Stimulated activated CD8-positive, alpha-beta memory T cell treated with anti-CD3 and anti-CD28 coated beads, Interleukin-7, amount 100 ng/mL, for 24 hours (primary cell): ENCODE measurements around the gene CIPC.

ENCODE experiments used
- DNase-seq: peaks from one replicate; pipeline ENCODE4 v3.0.0-alpha.2; 2020; ENCODE audit warnings: low read depth

Gene CIPC

DNA sequence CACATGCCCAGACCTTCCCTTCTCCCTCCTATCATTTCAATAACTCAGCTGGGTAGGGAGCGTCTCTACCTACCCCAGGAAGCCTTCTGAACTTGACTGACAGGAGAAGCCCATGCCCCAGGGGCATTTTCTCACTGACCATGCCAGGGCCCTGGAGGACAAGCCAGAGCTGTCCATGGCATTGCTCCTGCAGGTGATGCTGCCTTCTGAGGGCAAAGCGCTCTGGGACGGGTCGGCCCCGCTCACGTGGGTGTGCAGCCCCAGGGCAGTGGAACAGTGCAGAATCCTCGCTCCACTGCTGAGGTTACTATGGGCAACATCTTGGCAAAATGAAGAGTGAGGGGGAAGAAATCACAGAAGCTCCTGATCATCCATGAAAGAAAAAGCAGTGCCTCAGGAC, 28.5 kb upstream of the CIPC start:
- DNase-seq = no peak

DNA sequence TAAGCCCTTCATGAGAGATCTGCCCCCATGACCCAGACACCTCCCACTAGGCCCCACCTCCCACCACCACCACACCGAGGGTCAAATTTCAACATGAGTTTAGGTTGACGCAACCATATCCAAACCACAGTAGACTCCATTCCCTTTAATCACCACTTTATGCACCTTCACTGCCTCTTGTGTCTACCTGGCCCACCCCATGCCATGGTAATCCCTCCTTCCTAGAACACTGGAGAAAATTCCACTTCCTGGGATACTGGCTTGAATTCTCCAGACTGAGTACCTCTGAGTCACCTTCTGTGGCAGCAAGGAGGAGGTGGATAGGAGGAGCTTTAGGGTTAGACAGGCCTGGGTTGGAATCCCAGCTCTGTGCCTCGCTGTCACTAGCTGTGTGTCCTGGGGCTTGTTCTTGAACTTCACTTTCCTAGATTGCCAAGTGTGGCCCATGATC, 26.1 kb upstream of the CIPC start:
- DNase-seq = no peak

DNA sequence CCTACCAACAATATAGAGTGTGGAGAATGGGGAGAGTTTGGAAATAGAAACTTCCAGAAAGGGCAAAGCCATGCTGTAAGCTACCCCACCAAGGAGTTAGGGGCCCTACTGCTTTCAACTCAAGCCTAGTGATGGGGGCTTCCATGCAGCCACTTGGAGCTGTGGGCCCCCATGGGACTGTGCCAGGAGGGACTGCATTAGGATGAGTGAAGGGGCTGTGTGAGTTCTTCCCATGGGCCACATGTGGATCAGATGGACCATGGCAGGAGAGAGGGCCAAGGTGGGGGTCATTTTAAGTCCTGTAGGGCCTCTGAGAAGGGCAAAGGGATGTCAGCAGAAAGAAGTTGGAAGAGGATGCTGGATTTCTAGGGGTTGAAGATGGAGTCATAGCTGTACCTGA, 23.1 kb upstream of the CIPC start:
- no peak for DNase-seq

DNA sequence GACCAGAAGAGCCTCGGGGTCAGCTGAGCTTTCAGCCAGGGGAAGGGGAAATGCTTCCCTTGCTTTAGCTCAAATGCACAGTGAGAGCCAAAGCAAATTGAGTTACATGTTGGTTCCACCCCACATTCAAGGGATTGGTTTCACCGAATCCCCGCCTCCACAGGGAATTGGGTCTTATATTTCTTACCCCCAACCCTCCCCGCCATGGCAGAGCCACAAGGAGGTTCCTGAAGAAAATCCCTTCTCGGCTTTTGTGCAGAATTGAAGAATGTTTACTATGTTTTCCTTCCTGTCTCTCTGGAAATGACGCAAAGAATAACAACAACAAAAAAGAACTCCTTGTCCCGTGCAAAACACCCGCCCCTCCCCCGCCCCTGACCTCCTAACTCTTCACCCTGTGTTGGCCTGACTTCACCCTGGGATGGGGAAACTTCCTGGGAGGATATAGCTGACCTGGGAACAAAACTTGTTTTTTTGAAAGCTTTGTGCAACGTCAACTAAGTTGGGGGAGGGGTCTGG, 21.9 kb upstream of the CIPC start:
- DNase-seq = no peak

DNA sequence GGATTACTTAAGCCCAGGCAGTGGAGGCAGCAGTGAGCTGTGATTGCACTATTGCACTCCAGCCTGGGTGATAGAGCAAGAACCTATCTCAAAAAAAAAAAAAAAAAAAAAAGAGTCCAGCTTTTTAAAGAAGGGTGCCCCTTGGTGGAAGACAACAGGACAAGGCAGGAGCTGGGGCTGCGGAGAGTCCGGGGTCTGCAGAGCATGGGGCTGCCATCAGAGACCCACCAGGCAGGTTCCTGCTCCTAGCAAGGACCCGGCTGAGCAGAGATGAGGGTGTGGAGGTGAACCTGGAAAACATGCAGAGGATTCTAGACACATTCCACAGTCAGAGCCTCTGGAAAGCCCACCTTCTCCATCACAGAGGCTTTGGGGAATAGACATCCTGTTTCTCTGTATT, 21.0 kb upstream of the CIPC start:
- no peak for DNase-seq

DNA sequence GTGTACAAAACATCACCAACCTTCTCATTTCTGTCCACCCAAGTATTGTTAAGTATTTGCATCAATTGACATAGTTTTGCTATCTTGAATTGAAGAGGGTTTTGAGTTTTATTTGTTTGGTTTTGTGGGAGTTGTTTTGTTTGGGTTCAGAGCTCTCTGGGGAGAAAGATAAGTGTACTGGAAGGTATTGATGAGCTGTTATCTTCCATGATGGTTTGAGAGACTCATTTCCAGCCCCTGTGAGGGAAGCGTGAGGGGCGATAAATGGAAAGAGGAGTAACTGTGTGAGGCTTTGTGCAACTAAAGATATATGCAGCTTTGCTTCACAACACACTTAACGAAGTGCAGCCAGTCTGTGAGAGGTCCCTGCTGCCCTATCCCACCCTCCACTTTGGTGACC, 15.7 kb upstream of the CIPC start:
- DNase-seq = no peak

DNA sequence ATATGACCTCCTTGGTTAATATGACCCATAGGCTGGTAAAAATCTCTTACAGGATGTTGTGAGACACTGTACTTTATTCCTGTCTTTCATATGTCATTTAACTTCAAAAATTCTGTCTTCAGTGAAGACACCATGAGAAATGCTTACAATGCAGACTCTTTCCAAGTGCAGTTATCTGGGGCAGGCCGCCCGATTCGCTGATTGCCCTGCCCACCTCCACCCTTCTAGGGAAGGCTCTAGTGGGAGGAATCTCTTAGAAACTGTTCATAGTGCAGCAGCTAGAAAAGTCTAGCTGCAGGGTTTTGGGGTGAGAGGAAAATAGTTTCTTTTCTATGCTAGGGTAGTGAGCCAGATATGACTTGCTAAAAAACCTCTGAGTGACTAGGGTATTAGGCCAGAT, 15.0 kb upstream of the CIPC start:
- DNase-seq = no peak

DNA sequence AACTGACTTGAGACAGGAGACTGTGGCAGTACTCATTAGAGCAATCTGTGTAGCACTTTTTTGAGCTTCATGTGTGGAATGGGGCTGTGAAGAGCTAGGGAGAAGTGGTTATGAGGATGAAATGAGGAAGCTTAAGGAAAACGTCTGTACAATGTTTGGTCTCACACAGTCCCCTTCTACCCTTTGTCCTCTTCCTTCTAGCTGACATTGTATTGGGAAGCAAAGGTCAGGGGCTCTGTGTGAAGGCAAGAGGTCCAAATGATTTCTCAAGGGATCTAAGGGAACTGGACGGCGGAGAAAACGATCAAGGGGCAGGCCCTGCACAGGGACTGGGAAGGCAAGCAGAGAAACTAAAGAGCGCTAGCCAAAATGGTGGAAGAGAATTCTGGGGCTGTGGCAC, 13.1 kb upstream of the CIPC start:
- DNase-seq = no peak

DNA sequence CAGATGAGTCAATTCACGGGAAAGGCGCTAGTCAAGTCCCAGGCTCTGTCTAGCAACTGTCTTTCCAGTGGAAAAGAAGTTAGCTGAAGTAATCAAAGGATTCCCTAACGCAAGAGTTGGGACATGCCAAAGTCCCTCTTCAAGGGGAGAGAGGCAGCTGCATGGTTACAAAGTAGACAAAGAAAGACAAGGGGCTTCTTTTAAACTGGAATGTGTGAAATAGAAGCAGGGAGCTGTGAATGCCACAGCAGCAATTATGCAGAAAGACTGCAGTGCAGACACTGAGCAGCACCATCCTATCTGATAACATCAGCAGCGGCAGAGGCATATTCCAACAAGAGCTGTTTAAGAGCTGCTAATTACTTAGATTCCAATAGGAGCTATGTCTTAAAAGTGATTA, 12.5 kb upstream of the CIPC start:
- no peak for DNase-seq

DNA sequence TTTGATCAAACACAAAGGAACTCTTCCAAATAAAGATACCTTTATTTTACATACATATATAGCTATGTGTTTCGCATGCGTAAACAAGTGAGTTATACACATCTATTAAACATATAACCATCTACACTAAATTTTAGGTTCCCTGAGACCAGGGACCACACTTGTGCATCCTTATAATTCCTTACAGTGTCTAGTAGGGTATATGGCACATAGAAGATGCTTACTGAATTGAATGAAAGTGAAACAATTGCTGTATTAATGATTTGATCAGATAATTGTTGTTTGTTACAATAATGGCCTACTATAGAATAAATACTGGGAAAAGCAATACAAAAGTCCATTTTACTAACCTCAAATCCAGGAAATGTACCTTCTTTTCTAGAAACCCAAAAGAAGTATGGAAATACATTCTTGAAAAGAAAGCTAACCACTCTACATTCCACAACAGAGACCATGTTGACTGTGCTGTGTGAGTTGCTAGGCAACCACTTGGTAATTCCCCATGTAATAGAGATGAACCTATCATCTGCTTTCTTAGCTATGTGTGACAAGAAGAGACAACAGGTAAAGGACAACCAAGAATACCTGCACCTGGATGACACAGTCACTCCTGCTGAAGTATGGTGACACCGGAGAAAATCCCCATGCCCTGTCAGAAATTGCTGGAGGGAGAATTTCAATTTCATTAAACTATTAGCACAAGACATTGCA, 11.9 kb upstream of the CIPC start:
- DNase-seq = no peak

DNA sequence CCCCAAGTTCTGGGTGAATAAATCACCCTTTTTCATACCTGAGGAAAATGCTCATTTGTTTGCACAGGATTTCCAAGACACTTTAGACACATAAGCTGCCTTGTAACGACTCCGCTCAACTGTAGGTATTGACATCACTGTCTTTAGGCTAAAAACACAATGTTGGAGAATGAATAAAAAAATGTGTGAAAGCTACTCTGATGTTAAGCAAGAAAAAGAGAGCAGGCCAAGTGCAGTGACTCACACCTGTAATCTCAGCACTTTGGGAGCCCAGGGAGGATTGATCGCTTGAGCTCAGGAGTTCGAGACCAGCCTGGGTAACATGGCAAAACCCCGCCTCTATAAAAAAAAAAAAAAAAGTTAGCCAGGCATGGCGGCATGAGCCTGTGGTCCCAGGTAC, 11.1 kb upstream of the CIPC start:
- no peak for DNase-seq

DNA sequence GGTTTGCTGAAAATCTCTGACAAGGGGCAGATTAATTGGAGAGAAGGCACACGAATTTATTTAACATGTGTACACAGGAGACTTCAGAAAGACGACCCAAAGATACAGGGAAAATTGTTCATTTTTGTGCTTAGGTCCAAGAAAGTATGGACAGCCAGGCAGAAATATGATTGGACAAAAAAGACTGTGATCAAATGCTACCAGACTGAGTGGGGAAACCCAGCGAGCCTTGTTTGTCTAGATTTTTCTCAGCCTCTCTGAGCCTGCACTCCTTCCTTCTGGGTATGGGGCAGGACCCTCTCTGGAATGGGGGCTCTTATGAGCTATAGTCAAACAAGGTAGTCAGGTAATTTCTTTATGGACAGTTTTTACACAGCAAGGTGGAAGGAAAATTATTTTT, 10.4 kb upstream of the CIPC start:
- DNase-seq = no peak

DNA sequence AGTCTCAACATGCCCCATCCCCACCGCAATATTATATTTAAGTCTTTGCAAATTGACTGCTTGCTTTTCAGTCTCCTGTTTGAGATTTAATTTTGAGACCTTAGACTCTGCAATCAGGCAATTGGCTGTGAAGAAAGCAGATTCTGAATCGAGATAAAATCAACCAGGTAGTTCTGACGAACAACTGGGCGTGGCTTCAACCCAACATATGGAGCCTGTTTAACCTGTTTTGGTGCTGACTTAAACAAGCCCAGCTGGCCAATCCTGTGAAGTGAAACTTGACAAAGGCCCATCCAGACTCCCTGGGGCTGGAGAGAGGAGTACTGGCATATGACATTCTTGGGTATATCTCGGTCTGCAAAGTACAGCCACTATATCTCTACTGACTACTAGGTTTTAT, 9.8 kb upstream of the CIPC start:
- DNase-seq = no peak

DNA sequence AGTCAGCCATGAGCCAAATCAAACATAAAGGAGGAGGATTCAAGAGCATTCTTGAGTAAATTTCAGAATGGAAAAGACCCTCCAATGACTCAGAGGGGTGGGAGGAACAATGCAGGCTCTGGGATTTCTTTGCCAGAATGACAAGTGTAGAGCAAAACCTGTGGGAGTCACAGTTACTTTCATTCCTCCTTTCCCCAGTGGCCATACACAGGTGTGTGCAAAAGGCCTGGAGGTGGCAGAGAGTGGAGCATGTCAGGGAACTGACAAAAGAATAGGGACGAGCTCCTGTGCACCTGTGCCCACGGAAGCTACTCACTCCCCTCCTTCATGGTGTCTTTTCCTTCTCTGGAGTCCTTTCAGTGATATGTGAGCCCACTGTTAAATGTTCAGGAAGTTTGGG, 9.4 kb upstream of the CIPC start:
- DNase-seq = no peak

DNA sequence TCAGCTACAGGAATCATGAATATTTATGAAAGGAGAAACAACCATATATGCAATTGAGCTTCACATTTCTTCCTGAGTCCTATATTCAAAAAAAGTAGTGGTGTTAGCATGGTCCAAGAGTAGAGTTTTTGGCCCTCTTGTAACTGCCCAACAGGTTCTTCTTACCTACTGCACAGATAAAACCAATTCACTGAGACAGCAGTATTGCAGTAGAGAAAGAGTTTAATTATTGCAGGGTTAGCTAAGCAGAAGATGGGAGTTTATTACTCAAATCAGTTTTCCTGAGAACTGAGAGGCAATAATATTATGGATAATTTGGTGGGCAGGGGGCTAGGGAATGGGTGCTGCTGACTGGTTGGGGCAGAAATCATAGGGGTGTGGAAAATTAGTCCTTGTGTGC, 6.5 kb upstream of the CIPC start:
- DNase-seq = no peak

DNA sequence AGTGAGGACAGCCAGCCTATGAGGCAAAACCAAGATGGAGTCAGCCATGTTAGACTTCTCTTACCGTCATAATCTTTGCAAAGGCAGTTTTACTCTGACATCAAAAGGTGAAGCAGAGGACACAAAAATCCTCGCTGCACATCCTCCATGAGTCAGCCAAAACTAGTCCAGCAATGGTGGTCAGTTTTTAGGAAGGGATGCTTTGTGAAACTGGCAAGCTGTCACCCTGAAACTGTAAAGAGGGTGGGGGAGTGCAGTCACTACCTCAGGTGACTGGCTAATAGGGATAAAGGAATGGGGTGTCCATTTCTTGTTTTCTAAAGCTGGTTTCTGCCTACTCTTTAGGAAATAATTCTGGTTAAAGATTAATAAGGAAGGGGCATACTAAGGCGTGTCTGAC, 5.4 kb upstream of the CIPC start:
- DNase-seq = no peak

DNA sequence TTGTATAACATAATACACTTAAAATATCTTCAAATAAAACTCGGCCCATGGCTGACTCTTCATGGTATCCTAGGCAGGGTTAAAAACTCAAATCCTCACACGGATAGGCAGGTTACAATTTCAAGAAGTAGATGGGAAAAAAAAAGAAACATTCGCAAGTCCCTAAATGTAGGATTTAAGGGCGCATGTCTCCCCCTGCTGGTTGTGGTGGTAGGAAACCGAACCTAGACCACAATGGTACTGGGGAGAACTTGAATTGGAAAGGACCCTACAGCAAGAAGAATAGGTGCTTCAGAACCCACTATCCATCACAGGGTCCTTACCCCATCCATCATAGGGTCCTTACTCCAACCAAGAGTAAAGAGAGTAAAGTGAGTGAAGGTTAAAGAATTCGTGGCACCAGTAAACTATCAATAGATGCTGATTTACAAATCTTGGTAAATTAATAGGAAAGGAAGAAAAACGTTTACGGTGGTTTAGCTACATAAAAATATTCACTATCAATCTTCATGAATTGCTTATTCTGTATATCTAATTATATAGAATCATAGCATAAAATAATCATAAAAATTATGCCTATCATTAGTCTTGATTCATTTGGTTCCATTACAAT, 3.3 kb upstream of the CIPC start:
- peak; percentile 69 for DNase-seq

DNA sequence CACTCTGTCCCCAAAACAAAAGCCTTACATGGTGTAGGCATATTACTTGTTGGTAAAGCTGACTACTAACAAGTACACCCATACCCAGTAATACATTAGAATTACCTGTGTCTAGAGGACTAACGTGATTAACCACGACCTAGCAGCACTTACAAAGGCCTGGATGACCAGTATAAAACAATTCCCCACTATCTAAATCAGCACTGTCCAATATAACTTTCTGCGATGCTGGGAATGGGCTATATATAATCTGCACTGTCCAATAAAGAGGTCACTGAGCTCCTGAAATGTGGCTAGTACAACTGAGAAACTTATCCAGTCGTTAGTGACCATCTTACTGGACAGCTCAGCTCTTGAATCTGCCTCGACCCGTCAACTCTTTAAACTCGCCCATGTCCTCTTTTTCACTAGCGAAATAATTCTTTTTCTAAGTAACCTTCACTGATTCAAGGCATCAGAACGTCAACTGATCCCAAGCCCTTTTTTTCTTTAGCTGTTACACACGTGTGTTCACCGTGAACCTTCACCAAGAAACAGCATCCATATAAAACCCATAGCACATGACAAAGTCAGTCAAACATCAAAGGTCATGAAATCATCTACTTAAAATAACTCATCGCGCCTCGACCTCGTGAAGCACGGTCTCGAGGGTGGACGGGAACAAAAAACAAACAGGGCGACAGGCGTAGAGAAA, 905 bp upstream of the CIPC start:
- no peak for DNase-seq

DNA sequence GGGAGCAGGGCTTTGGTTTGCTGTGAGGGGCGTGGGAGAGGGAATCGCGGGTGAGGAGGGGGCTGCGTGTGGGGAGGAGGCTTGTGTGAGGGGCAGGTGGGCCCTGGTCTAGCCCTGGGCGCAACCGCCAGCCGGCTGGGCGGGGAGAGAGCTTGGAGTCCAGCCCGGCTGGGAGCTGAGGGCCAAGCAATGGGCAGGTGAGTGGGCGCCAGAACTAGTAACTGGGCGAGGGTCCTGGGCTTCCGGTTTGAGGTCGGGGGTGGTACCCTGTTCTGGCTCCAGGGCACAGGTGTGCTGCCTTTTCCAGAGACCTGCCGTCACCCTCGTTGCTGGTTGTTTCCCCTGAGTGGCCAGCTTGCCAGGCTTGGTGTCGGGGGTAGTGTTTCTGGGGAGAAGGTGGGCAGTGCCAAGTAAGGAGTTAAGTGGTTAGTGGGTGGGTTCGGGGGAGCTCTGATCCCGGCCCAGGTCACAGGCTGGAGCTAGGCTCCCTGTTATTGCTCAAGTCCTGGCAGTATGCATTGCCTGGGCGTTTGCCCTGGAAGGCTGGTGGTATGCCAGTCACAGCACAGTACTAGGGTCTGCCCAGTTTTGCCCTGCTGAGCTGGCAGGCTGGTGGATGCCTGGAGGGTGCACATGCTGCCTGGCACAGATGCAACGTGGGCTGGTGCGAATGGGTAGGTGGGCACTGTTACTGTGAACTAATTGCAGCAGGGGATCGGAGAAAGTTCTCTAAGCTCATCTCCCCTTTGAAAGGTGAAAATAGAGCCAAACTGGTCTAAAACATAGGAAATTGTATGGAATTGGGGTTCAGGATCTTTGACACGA, 683 bp downstream of the CIPC start:
- no peak for DNase-seq

DNA sequence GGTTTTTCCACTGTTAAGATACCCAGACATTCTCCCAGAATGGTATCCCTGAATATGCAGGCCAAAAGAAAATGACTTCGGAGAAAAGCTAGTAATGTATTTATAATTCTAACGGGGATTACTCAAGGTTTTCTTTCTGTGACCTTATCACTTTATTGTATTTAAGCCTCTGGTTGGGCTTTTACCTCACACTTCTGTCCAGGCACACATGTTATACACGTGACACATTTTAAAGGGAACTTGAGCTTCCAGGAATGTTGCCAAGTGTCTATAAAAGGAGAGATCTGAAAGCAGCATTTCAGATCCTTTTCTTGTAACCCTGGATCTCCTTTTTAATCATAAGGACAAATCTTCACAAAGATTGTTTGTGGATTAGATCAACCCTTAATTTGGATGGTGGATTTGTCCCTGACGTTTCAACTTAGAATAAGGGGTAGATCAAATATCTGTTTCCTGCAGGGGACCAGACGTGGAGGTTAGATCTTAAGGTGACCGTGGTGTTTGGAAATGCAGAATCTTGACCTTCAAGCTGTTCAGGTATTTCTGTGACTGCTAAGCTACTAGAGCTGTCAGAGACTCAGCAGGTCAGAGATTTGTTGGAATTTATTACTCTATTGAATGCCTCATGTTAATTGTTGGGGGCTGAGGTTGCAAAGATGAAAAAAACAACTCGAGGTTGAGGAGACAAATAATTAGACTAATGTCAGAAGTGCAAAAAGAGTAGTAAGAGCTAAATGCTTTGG, 1.5 kb downstream of the CIPC start:
- DNase-seq = no peak

DNA sequence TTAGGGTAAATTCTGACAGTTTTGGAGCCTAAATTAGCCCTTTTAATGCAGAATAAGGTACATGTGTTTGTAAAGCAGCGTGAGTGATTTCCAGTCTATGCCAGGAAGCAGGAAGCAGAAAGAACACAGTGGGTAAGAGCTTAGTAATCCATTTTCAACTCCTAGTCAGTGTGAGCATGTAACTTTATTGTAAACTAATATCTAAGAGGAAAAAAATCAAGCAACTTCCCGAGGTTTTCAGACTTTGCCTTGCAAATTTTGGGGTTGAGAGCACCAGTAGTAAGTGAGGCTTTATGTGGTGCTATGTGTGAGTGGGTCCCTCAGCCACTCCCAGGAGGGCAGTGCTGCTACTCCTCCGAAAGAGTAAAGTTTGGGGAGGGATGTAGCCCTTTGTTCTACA, 2.9 kb downstream of the CIPC start:
- no peak for DNase-seq

DNA sequence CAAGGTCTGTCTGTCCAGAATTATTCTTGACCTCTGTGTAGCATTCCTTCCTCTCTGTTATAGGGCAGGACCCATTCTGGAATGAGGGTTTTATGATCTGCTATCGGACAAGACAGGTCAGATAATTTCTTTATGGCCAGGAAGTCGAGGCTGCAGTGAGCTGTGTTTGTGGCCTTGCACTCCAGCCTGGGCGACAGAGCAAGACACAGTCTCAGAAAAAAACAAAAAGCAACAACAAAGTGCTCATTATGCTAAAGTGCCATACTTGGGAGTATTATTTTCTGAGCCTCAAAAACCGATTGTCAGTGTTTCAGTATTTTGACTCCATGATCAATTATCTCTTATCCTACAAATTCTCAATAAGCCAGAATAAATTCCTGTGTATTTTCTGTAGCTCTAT, 4.1 kb downstream of the CIPC start:
- DNase-seq = no peak
